HepG2 (cell line): ENCODE measurements around the gene PRSS22. TPM values are rescaled to one million over a fixed set of nuclear protein-coding genes. Genes with fewer than 3 reads are reported as not detected.

Experiments used
- ATAC-seq: fragments of 200-7000 bp; cut with Tn5 transposase; 3 replicates; pipeline ENCODE4 v1.9.1; 2020; ENCODE audit warnings: mild to moderate bottlenecking, moderate library complexity
- BruUV-seq: library from RNA; stranded (reverse); fragments of 400-500 nt; replicated peaks from 2 replicates; lab custom pipeline; 2021; lab: Mats Ljungman, UMichigan
- CTCF ChIA-PET: fragments of 300-600 bp; formaldehyde crosslinking; extraction: SDS; loops from one replicate; lab custom pipeline; 2021; ENCODE audit warnings: low total read pairs, inconsistent platforms, low intra/inter-chr PET ratio; lab: Yijun Ruan, JAX
- POLR2A ChIA-PET: fragments of 350-600 bp; sonication (Branson Sonifier 250); formaldehyde crosslinking; loops from one replicate; lab custom pipeline; 2020; ENCODE audit warnings: antibody characterized with exemption, inconsistent platforms; lab: Yijun Ruan, JAX
- DNase-seq: peaks from one replicate; pipeline ENCODE4 v3.0.0-alpha.2; 2015; ENCODE audit warnings: low spot score
- FAIRE-seq: peaks from 3 replicates; lab custom pipeline; 2011; peaks lifted over from hg19 to GRCh38; lab: Jason Lieb, UNC
- H2AFZ ChIP-seq: one replicate; pipeline ENCODE4 v1.6.1; 2011; ENCODE audit warnings: low read length, inconsistent platforms
- H3K27ac ChIP-seq: fragments of 300-600 bp; 3 replicates; pipeline ENCODE4 v1.8.0; 2011; ENCODE audit warnings: mixed run types, mild to moderate bottlenecking, mixed read lengths, low read length, inconsistent platforms; ENCODE audit not compliant: insufficient read depth; ENCODE audit errors: extremely low read length
- H3K27me3 ChIP-seq, 2 experiments: fragments of 200-600 bp in 1 of 2; 2 replicates in 1 of 2; 3 replicates in 1 of 2; pipeline versions ENCODE4 v1.6.0 to v1.8.0; 2011; ENCODE audit warnings: low read length in 2 of 2, mild to moderate bottlenecking in 2 of 2, moderate library complexity in 2 of 2, inconsistent platforms in 1 of 2; ENCODE audit not compliant: insufficient read depth in 2 of 2, control insufficient read depth in 1 of 2
- H3K36me3 ChIP-seq, 2 experiments: fragments of 200-600 bp in 1 of 2; replicated peaks in 1 of 2; 2 replicates in 1 of 2; 3 replicates in 1 of 2; pipeline versions ENCODE4 v1.5.1 to v1.8.0; 2011; ENCODE audit warnings: low read length in 2 of 2, inconsistent platforms in 1 of 2; ENCODE audit not compliant: insufficient read depth in 2 of 2, control insufficient read depth in 1 of 2
- H3K4me1 ChIP-seq: 2 replicates; pipeline ENCODE4 v1.5.1; 2012; ENCODE audit warnings: low read length, inconsistent platforms; ENCODE audit not compliant: insufficient read depth
- H3K4me2 ChIP-seq: 2 replicates; pipeline ENCODE4 v1.6.0; 2011; ENCODE audit warnings: low read depth, low read length, inconsistent platforms
- H3K4me3 ChIP-seq, 3 experiments: fragments of 200-600 bp in 1 of 3; sonication (generic), shearing (Covaris generic) in 1 of 3; replicated peaks in 1 of 3; 2 replicates each; pipeline ENCODE4 v1.5.1; 2011 to 2016; ENCODE audit warnings: low read length in 3 of 3, inconsistent platforms in 2 of 3, low read depth in 2 of 3, mild to moderate bottlenecking in 2 of 3, control low read depth in 1 of 3, mixed read lengths in 1 of 3; ENCODE audit not compliant: insufficient read depth in 1 of 3
- H3K79me2 ChIP-seq: one replicate; pipeline ENCODE4 v1.6.1; 2011; ENCODE audit warnings: low read length, inconsistent platforms; ENCODE audit not compliant: insufficient read depth
- H3K9ac ChIP-seq: 2 replicates; pipeline ENCODE4 v1.6.0; 2011; ENCODE audit warnings: mild to moderate bottlenecking, low read depth, low read length, inconsistent platforms; ENCODE audit not compliant: insufficient read depth
- H3K9me3 ChIP-seq: 2 replicates; pipeline ENCODE4 v1.5.1; 2012; ENCODE audit warnings: mild to moderate bottlenecking, low read length
- H4K20me1 ChIP-seq: 2 replicates; pipeline ENCODE4 v1.6.0; 2011; ENCODE audit warnings: inconsistent platforms, mild to moderate bottlenecking, low read length, moderate library complexity; ENCODE audit not compliant: insufficient read depth
- CREM ChIP-seq, 2 experiments: sonication (generic) in 1 of 2; formaldehyde crosslinking in 1 of 2; IDR thresholded peaks; 2 replicates each; pipeline versions ENCODE4 v1.4.0 to v1.6.1; 2016 to 2020; ENCODE audit warnings: antibody characterized with exemption in 1 of 2, mild to moderate bottlenecking in 1 of 2, missing genetic modification reagents in 1 of 2
- EHMT2 ChIP-seq: fragments of 200-600 bp; sonication (generic); IDR thresholded peaks from 2 replicates; pipeline ENCODE4 v1.7.0; 2017; ENCODE audit warnings: antibody characterized with exemption, low read depth, low read length, borderline replicate concordance
- FOXA3 ChIP-seq: IDR thresholded peaks from 2 replicates; pipeline ENCODE4 v1.6.1; 2016; ENCODE audit warnings: missing genetic modification reagents, missing compliant biosample characterization
- JUNB ChIP-seq: sonication (generic); formaldehyde crosslinking; IDR thresholded peaks from 2 replicates; pipeline ENCODE4 v1.8.0; 2022; ENCODE audit warnings: missing genetic modification reagents, mild to moderate bottlenecking, borderline replicate concordance
- MXI1 ChIP-seq: IDR thresholded peaks from 3 replicates; pipeline ENCODE4 v1.6.1; 2012; ENCODE audit warnings: low read depth, low read length, inconsistent platforms, borderline replicate concordance
- NFYC ChIP-seq: IDR thresholded peaks from 2 replicates; pipeline ENCODE4 v1.6.1; 2016; ENCODE audit warnings: missing genetic modification reagents, missing compliant biosample characterization
- PHF8 ChIP-seq: sonication (generic); formaldehyde crosslinking; IDR thresholded peaks from 2 replicates; pipeline ENCODE4 v1.5.0; 2020; ENCODE audit warnings: missing genetic modification reagents
- SOX6 ChIP-seq, 2 experiments: fragments of 450-650 bp in 1 of 2; sonication (generic) in 1 of 2; formaldehyde crosslinking in 1 of 2; IDR thresholded peaks; 2 replicates each; pipeline versions ENCODE4 v1.4.0 to v1.6.1; 2017 to 2020; ENCODE audit warnings: antibody characterized with exemption in 1 of 2, mild to moderate bottlenecking in 1 of 2, missing genetic modification reagents in 1 of 2
- TEAD3 ChIP-seq: optimal IDR thresholded peaks from 2 replicates; pipeline ENCODE3; 2016; ENCODE audit warnings: borderline replicate concordance
- ZNF234 ChIP-seq: sonication (generic); formaldehyde crosslinking; conservative IDR thresholded peaks from 2 replicates; pipeline ENCODE4 v1.5.1; 2020; ENCODE audit warnings: mild to moderate bottlenecking, missing genetic modification reagents
- ZNF619 ChIP-seq: sonication (generic); formaldehyde crosslinking; IDR thresholded peaks from 2 replicates; pipeline ENCODE4 v1.4.0; 2020; ENCODE audit warnings: mild to moderate bottlenecking, missing genetic modification reagents
- WGBS: methylation state at CpG from one replicate; pipeline ENCODE4 v1.1.6; 2017; ENCODE audit warnings: low lambda C conversion rate; 5-methylcytosine and 5-hydroxymethylcytosine counted together
- in situ Hi-C: cut with HindIII; loops from 2 replicates; pipeline ENCODE4 v1.10.0; 2017; ENCODE audit warnings: low pct_unique_long_range_greater_than_20kb; ENCODE audit not compliant: extremely low pct_ligation_motif_present
- intact Hi-C: fragments of 100-400 bp; cut with micrococcal nuclease; formaldehyde crosslinking; loops from one replicate; pipeline ENCODE4 v1.10.0; 2022; ENCODE audit not compliant: unreplicated experiment
- polyA plus RNA-seq, 8 experiments: library from polyadenylated mRNA; depleted of rRNA in 3 of 8; stranded (reverse) in 7 of 8; unstranded in 1 of 8; fragments of >200 nt; fragmentation: Illumina TruSeq in 4 of 8; extraction: Trizol in 4 of 8; gene quantifications; 2 replicates each; pipeline versions ENCODE4 v1.2.1 to v1.2.3, GENCODE V29; 2011 to 2016; ENCODE audit warnings: low read depth in 4 of 8, missing spikeins in 1 of 8, mixed read lengths in 1 of 8; ENCODE audit not compliant: insufficient read depth in 1 of 8
- total RNA-seq, 5 experiments: library from RNA; depleted of rRNA; stranded (reverse); fragments of >200 nt; fragmentation: Illumina TruSeq; extraction: Trizol; gene quantifications; 2 replicates each; pipeline ENCODE4 v1.2.3, GENCODE V29; 2016; ENCODE audit warnings: low read depth in 1 of 5
- TF ChIP-seq, protein P1 (sequence below): sonication (generic); formaldehyde crosslinking; IDR thresholded peaks from 2 replicates; pipeline ENCODE4 v1.8.0; 2022; ENCODE audit warnings: low read depth, missing genetic modification reagents
- TF ChIP-seq, protein P2 (sequence below): sonication (generic); formaldehyde crosslinking; IDR thresholded peaks from 2 replicates; pipeline ENCODE4 v1.8.1; 2023; ENCODE audit warnings: mild to moderate bottlenecking, missing genetic modification reagents
- TF ChIP-seq, protein P3 (sequence below): sonication (generic); formaldehyde crosslinking; IDR thresholded peaks from 2 replicates; pipeline ENCODE4 v1.5.0; 2020; ENCODE audit warnings: missing genetic modification reagents
- TF ChIP-seq, protein P4 (sequence below): IDR thresholded peaks from 2 replicates; pipeline ENCODE4 v1.6.1; 2016; ENCODE audit warnings: missing genetic modification reagents, missing compliant biosample characterization
- TF ChIP-seq, protein P5 (sequence below): sonication (generic); formaldehyde crosslinking; IDR thresholded peaks from 2 replicates; pipeline ENCODE4 v1.5.0; 2020; ENCODE audit warnings: mild to moderate bottlenecking, missing genetic modification reagents, borderline replicate concordance

The PRSS22 gene
- total and polyA plus RNA-seq, 2 of the 13 experiments (the other 11 are each of a cell fraction or from before 2014, with no cell fraction given): 0.24 to 0.32 TPM

DNA sequence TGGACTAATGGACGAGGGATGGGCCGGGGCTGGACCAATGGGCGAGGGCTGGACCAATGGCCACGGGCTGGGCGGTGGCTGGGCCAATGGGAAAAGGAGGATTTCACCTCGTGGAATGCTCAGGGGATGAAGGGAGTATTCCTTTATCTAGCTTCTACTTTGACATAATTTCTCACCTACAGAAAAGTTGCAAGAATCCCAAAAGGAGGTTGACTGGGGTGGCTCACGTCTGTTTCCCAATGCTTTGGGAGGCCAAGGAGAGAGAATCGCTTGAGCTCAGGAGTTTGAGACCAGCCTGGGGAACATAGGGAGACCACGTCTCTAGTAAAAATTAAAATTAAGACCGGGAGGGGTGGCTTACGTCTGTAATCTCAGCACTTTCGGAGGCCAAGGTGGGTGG, 48.0 kb upstream of the PRSS22 start:
- no TSS peak for BruUV-seq
- Histone ChIP-seq H3K4me2 (peak overlapping the region; percentile 84), H3K36me3 (no peaks in the 10 kb centered on the region), H3K4me1 (peaks cover 21% of the 10 kb centered on the region), H3K79me2 (peaks cover 2% of the 10 kb centered on the region), H4K20me1 (no peaks in the 10 kb centered on the region), H2AFZ (no peak overlapping the region), H3K27me3 (no peaks in the 10 kb centered on the region; a peak in 1 of 5 replicates), H3K9ac (peak overlapping the region; percentile 20; the same call in 1 of the 2 replicates), H3K27ac (peak overlapping the region; percentile 23), H3K9me3 (no peaks in the 10 kb centered on the region), H3K4me3 (peak overlapping the region; percentile 45 to 60 (median 47); a peak in 5 of 6 replicates)
- intact Hi-C loops: loop anchor here (2.0 kb wide), 2 partner anchors 23 to 31 kb away; partner anchors contain the start of gene FLYWCH2
- ATAC-seq (peak; percentile 81), FAIRE-seq (no peak), DNase-seq (no peak)
- ChIA-PET CTCF (interaction anchor here (0.9 to 2.1 kb wide), 2 partner anchors 31 to 67 kb away, joined by 3 to 7 read pairs; no protein-coding TSS in a partner anchor), POLR2A (interaction anchor here (0.6 to 3.5 kb wide), 37 partner anchors 9 to 963 kb away, joined by 3 to 96 read pairs (median 4); partner anchors contain the start of genes FLYWCH2, HCFC1R1, MSRB1 and PKMYT1)
- WGBS: 6% methylated on average over 12 of the region's 12 CpGs
- in situ Hi-C loops: no loop called here
- no peak for TF ChIP-seq JUNB (CRISPR knock-in tag)
- TF ChIP-seq TEAD3 (CRISPR knock-in tag): peak; percentile 25
- no peak for TF ChIP-seq ZNF234 (CRISPR knock-in tag)
- no peak for TF ChIP-seq SOX6 (IDR thresholded peaks at IDR 0.05)
- 0 out of 2 replicates have a peak, but pooled peaks have one; percentile 10 for TF ChIP-seq SOX6 (CRISPR knock-in tag; IDR thresholded peaks at IDR 0.05)
- TF ChIP-seq ZNF619 (CRISPR knock-in tag): no peak
- TF ChIP-seq CREM (IDR thresholded peaks at IDR 0.05): peak; percentile 18; the same call in 1 of the 2 replicates
- TF ChIP-seq CREM (CRISPR knock-in tag; IDR thresholded peaks at IDR 0.05): no peak
- TF ChIP-seq, protein P1, sequence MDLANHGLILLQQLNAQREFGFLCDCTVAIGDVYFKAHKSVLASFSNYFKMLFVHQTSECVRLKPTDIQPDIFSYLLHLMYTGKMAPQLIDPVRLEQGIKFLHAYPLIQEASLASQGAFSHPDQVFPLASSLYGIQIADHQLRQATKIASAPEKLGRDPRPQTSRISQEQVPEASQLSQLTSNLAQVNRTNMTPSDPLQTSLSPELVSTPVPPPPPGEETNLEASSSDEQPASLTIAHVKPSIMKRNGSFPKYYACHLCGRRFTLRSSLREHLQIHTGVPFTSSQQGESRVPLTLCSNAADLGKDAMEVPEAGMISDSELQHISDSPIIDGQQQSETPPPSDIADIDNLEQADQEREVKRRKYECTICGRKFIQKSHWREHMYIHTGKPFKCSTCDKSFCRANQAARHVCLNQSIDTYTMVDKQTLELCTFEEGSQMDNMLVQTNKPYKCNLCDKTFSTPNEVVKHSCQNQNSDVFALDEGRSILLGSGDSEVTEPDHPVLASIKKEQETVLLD (CRISPR knock-in tag): no peak
- TF ChIP-seq, protein P2, sequence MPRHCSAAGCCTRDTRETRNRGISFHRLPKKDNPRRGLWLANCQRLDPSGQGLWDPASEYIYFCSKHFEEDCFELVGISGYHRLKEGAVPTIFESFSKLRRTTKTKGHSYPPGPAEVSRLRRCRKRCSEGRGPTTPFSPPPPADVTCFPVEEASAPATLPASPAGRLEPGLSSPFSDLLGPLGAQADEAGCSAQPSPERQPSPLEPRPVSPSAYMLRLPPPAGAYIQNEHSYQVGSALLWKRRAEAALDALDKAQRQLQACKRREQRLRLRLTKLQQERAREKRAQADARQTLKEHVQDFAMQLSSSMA (CRISPR knock-in tag): 0 out of 2 replicates have a peak, but pooled peaks have one; percentile 2
- 0 out of 2 replicates have a peak, but pooled peaks have one; percentile 3 for TF ChIP-seq FOXA3
- TF ChIP-seq, protein P3, sequence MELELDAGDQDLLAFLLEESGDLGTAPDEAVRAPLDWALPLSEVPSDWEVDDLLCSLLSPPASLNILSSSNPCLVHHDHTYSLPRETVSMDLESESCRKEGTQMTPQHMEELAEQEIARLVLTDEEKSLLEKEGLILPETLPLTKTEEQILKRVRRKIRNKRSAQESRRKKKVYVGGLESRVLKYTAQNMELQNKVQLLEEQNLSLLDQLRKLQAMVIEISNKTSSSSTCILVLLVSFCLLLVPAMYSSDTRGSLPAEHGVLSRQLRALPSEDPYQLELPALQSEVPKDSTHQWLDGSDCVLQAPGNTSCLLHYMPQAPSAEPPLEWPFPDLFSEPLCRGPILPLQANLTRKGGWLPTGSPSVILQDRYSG (CRISPR knock-in tag): no peak
- no peak for TF ChIP-seq PHF8 (CRISPR knock-in tag)
- TF ChIP-seq EHMT2: no peak
- peak; percentile 80 for TF ChIP-seq NFYC (CRISPR knock-in tag)
- peak; percentile 74; the same call in 2 of the 3 replicates for TF ChIP-seq MXI1
- TF ChIP-seq, protein P4, sequence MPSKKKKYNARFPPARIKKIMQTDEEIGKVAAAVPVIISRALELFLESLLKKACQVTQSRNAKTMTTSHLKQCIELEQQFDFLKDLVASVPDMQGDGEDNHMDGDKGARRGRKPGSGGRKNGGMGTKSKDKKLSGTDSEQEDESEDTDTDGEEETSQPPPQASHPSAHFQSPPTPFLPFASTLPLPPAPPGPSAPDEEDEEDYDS (CRISPR knock-in tag): peak; percentile 68
- TF ChIP-seq, protein P5, sequence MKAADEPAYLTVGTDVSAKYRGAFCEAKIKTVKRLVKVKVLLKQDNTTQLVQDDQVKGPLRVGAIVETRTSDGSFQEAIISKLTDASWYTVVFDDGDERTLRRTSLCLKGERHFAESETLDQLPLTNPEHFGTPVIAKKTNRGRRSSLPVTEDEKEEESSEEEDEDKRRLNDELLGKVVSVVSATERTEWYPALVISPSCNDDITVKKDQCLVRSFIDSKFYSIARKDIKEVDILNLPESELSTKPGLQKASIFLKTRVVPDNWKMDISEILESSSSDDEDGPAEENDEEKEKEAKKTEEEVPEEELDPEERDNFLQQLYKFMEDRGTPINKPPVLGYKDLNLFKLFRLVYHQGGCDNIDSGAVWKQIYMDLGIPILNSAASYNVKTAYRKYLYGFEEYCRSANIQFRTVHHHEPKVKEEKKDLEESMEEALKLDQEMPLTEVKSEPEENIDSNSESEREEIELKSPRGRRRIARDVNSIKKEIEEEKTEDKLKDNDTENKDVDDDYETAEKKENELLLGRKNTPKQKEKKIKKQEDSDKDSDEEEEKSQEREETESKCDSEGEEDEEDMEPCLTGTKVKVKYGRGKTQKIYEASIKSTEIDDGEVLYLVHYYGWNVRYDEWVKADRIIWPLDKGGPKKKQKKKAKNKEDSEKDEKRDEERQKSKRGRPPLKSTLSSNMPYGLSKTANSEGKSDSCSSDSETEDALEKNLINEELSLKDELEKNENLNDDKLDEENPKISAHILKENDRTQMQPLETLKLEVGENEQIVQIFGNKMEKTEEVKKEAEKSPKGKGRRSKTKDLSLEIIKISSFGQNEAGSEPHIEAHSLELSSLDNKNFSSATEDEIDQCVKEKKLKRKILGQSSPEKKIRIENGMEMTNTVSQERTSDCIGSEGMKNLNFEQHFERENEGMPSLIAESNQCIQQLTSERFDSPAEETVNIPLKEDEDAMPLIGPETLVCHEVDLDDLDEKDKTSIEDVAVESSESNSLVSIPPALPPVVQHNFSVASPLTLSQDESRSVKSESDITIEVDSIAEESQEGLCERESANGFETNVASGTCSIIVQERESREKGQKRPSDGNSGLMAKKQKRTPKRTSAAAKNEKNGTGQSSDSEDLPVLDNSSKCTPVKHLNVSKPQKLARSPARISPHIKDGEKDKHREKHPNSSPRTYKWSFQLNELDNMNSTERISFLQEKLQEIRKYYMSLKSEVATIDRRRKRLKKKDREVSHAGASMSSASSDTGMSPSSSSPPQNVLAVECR: no peak
